Measurements from ENCODE around the gene MSI2. TPM values are rescaled to one million over a fixed set of nuclear protein-coding genes. Genes with fewer than 3 reads are reported as not detected.

The MSI2 gene
- total and polyA plus RNA-seq, 2 experiments from 2014 or later, result 15.7 to 76.4 TPM

DNA sequence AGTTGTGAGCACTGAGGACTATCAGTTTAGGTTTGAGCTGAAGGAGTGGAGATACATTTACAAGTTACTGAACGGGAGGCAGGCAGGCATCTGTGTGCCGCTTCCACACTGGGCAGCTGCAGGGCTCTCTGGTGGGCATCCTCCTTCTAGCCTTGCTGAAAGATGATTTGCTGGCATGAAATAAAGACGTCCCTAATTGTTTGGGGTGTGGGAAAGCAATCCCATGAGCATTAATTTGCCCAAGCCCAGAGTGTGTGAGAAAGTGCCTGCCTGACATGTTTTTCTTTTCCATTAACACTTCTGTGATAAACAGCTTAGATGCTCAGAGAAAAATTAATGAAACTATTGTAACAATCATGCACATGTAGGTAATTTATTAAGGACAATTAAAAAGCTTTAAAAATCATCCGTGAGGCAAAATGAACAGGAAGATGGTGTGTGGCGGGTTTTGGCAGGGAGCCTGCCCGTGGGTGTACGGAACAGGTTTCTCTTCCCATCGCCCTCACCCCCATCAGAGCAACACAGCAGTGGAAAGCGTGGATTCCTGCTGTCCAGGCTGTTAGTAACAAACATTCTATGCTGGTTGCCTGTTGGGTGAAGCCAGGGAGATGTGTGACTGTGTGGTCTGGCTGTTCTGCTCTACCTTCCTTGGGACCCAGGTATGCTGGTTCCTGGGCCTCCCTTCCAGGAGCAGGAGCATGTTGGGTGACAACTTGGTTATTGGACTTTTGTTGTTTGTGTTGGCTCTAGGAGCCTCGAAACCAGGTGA lies 191.9 kb downstream of the MSI2 start:
- peaks cover 36% of the 10 kb centered on the region for H3K4me1 ChIP-seq (ENCODE audit: low read depth)
- no peak for DNase-seq (ENCODE audit: low read depth in 1 of 2, low spot score in 1 of 2)
- TF ChIP-seq, protein P1, sequence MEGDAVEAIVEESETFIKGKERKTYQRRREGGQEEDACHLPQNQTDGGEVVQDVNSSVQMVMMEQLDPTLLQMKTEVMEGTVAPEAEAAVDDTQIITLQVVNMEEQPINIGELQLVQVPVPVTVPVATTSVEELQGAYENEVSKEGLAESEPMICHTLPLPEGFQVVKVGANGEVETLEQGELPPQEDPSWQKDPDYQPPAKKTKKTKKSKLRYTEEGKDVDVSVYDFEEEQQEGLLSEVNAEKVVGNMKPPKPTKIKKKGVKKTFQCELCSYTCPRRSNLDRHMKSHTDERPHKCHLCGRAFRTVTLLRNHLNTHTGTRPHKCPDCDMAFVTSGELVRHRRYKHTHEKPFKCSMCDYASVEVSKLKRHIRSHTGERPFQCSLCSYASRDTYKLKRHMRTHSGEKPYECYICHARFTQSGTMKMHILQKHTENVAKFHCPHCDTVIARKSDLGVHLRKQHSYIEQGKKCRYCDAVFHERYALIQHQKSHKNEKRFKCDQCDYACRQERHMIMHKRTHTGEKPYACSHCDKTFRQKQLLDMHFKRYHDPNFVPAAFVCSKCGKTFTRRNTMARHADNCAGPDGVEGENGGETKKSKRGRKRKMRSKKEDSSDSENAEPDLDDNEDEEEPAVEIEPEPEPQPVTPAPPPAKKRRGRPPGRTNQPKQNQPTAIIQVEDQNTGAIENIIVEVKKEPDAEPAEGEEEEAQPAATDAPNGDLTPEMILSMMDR (IDR thresholded peaks at IDR 0.05; ENCODE audit: low read depth, low read length), result no peak
- no peak overlapping the region for H3K4me3 ChIP-seq
- H3K27me3 ChIP-seq, result no peaks in the 10 kb centered on the region
- no peaks in the 10 kb centered on the region for H3K9me3 ChIP-seq (ENCODE audit: low read depth)
- no peak overlapping the region for H3K27ac ChIP-seq
- H3K36me3 ChIP-seq, result no peaks in the 10 kb centered on the region

DNA sequence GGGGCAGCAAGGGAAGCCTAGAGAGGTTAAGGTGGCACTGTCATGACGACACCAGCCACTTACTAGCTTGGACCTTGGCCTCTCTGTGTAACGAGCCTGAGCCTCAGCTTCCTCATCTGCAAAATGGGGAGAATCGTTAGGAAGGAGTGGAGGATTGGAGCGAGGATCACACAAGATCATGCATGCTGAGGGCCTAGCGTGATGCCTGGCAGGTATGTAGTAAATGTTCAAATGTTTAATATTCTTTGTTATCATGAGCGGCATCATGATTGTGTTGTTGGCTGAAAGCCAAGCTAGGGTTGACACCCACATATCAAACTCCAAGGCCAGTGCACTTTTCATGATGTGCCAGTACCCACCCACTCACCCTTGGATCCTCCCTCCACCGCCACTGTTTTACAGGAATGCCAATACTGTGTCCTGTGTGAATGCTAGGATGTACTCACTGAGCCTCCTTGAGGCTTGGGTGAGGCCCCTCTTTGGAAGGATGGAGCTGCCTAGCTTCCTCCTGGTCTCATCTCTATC lies 192.5 kb downstream of the MSI2 start:
- Histone ChIP-seq H3K4me1 (ENCODE audit: low read depth) (peaks cover 29% of the 10 kb centered on the region), H3K4me3 (no peak overlapping the region), H3K27ac (no peak overlapping the region), H3K27me3 (no peaks in the 10 kb centered on the region), H3K36me3 (no peaks in the 10 kb centered on the region), H3K9me3 (ENCODE audit: low read depth) (no peaks in the 10 kb centered on the region)
- TF ChIP-seq, protein P1 (IDR thresholded peaks at IDR 0.05; ENCODE audit: low read depth, low read length), result no peak
- DNase-seq (ENCODE audit: low read depth in 1 of 2, low spot score in 1 of 2), result no peak

DNA sequence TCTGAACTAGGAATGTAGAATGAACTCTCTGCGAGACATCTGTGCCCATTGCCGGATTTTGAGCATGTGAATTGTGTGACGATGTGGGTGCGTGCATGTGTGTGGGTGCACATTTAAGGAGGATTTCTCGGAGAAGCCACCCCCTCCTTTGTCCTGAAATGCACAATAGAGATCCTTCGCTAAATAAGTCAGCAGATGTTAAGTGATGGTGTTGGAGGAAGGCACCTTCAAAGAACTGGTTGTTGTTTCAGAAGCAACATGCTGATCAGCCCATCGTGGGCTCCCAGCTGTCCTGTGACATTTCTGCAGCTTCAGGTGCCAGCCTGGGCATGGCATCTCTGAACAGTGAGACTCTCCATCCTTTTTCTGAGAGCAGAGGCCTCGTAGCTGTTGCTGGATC lies 194.9 kb downstream of the MSI2 start:
- Histone ChIP-seq H3K36me3 (no peaks in the 10 kb centered on the region), H3K9me3 (ENCODE audit: low read depth) (no peaks in the 10 kb centered on the region), H3K4me3 (no peak overlapping the region), H3K4me1 (ENCODE audit: low read depth) (peaks cover 6% of the 10 kb centered on the region), H3K27ac (no peak overlapping the region), H3K27me3 (no peaks in the 10 kb centered on the region)
- DNase-seq (ENCODE audit: low read depth in 1 of 2, low spot score in 1 of 2), result no peak
- TF ChIP-seq, protein P1 (IDR thresholded peaks at IDR 0.05; ENCODE audit: low read depth, low read length), result no peak

DNA sequence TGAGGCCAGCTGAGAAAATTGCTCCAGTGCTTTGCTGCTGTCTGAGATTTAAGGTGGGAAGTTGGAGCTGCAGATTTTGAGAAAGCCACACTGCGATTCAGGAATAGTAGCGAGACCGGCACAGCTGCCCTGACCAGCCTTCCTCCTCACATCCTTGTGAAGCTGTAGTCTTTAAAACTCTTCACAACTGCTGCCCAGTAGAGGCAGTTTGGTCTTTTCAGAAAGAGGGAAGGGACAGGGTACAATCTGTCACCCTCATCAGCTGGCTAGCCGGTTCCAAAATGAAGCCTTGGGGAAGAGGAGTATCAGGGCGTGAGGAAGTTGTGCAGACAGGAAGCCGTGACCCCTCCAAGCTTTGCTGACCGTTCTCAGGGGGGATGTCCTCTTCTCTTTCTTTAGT lies 195.3 kb downstream of the MSI2 start:
- Histone ChIP-seq H3K27ac (no peak overlapping the region), H3K9me3 (ENCODE audit: low read depth) (no peaks in the 10 kb centered on the region)
- TF ChIP-seq, protein P1 (IDR thresholded peaks at IDR 0.05; ENCODE audit: low read depth, low read length), result no peak

DNA sequence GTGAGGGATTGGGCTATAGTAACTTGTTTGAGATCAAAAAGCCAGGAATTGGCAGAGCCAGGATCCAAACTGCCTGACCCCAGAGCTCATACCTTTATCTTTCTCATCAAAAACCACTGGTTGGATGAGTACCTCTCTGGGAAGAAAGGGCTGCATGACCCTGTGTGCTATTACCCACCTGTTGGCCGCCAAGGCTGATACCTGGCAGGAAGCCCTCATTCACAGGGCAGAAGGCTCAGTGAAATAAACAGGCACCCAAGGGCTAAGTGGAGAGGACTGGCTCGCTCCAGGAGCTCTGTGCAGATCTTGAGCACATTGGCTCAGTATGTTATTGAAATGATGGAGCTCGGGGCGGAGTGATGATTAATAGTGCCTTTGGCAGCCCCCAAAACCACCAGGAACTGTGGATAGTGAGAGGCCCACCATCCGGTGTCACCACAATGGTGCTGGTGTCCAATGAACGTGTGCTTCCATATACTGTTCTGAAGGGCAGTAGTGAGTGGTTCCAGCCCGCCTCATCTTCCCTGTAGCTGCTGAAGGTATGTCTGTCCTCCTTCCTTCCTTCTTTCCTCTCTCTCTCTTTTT lies 197.6 kb downstream of the MSI2 start:
- Histone ChIP-seq H3K4me1 (ENCODE audit: low read depth) (peaks cover under 1% of the 10 kb centered on the region), H3K4me3 (no peak overlapping the region)
- TF ChIP-seq, protein P1 (IDR thresholded peaks at IDR 0.05; ENCODE audit: low read depth, low read length), result no peak

More for the DNA sequence above, 195.3 kb downstream of the MSI2 start:
- H3K4me3 ChIP-seq, result no peak overlapping the region
- H3K4me1 ChIP-seq (ENCODE audit: low read depth), result peaks cover 1% of the 10 kb centered on the region
- no peak for DNase-seq (ENCODE audit: low read depth in 1 of 2, low spot score in 1 of 2)
- no peaks in the 10 kb centered on the region for H3K27me3 ChIP-seq
- H3K36me3 ChIP-seq, result no peaks in the 10 kb centered on the region

More for the DNA sequence above, 197.6 kb downstream of the MSI2 start:
- no peak for DNase-seq (ENCODE audit: low read depth in 1 of 2, low spot score in 1 of 2)
- Histone ChIP-seq H3K36me3 (no peaks in the 10 kb centered on the region), H3K27me3 (no peaks in the 10 kb centered on the region), H3K9me3 (ENCODE audit: low read depth) (no peaks in the 10 kb centered on the region), H3K27ac (no peak overlapping the region)
